HG03060 (cell line): ENCODE results near the gene KAT14.
"Not testable (repeated sequence)": the region's sequence is repeated elsewhere in the genome, so short reads cannot be mapped to it uniquely, and the experiment has no call there.

ENCODE experiments used
- ATAC-seq: cut with Tn5 transposase; IDR thresholded peaks from one replicate; pipeline ENCODE4 v1.9.1; 2021; ENCODE audit warnings: low read depth, moderate number of reproducible peaks; ENCODE audit not compliant: unreplicated experiment

Gene KAT14

GRCh38 chr20:18154342-18154741 is 16.7 kb downstream of the KAT14 start:
- ATAC-seq, result no peak

GRCh38 chr20:18156045-18156444 is 18.4 kb downstream of the KAT14 start:
- no peak for ATAC-seq

- ATAC-seq, result no peak
Observed at GRCh38 chr20:18164356-18164755, 26.7 kb downstream of the KAT14 start.

- ATAC-seq, result no peak
Observed at GRCh38 chr20:18165553-18165952, 27.9 kb downstream of the KAT14 start.

- ATAC-seq, result no peak
Observed at GRCh38 chr20:18166241-18166881, 28.7 kb downstream of the KAT14 start.

GRCh38 chr20:18166950-18167349 is 29.3 kb downstream of the KAT14 start:
- ATAC-seq, result no peak

- ATAC-seq, result no peak
Observed at GRCh38 chr20:18172379-18172778, 34.7 kb downstream of the KAT14 start.

- ATAC-seq, result no peak
Observed at GRCh38 chr20:18174906-18175683, 37.4 kb downstream of the KAT14 start.

GRCh38 chr20:18176318-18176785 is 38.7 kb downstream of the KAT14 start:
- ATAC-seq, result no peak

- not testable (repeated sequence) for ATAC-seq
Observed at GRCh38 chr20:18180366-18180765, 42.7 kb downstream of the KAT14 start.

GRCh38 chr20:18180815-18181214 is 43.2 kb downstream of the KAT14 start:
- ATAC-seq, result no peak

- no peak for ATAC-seq
Observed at GRCh38 chr20:18187020-18187419, 49.4 kb downstream of the KAT14 start.

- ATAC-seq, result no peak
Observed at GRCh38 chr20:18188434-18188833, 50.8 kb downstream of the KAT14 start.

GRCh38 chr20:18190338-18191233 is 52.9 kb downstream of the KAT14 start:
- no peak for ATAC-seq

- no peak for ATAC-seq
Observed at GRCh38 chr20:18191306-18191705, 53.6 kb downstream of the KAT14 start.

GRCh38 chr20:18194461-18194860 is 56.8 kb downstream of the KAT14 start:
- not testable (repeated sequence) for ATAC-seq

GRCh38 chr20:18195931-18196330 is 58.3 kb downstream of the KAT14 start:
- ATAC-seq, result no peak

- ATAC-seq, result no peak
Observed at GRCh38 chr20:18197382-18198070, 59.9 kb downstream of the KAT14 start.

- no peak for ATAC-seq
Observed at GRCh38 chr20:18202966-18203365, 65.3 kb downstream of the KAT14 start.

GRCh38 chr20:18203700-18204099 is 66.0 kb downstream of the KAT14 start:
- not testable (repeated sequence) for ATAC-seq
